Erythroblast (primary cell): ENCODE data around the gene MYL12A.
A peak's percentile ranks its signal among the peaks of the same experiment; 100 is the strongest.

Experiments
- GATA1 ChIP-seq: IDR thresholded peaks from 2 replicates; pipeline ENCODE4 v1.6.1; 2011; ENCODE audit warnings: low read depth, mild to moderate bottlenecking, control low read depth, low read length, moderate library complexity
- POLR2A ChIP-seq: IDR thresholded peaks from 2 replicates; pipeline ENCODE4 v1.6.1; 2011; ENCODE audit warnings: mild to moderate bottlenecking, low read length

GRCh38 chr18:3261373-3262233, 14.0 kb downstream of the MYL12A start, which contains the start of gene MYL12B:
- TF ChIP-seq POLR2A (peak; percentile 92), GATA1 (no peak)
